Gastroesophageal sphincter (tissue), 3 donors: ENCODE data around the gene SMARCC2.

ENCODE experiments used
- POLR2A ChIP-seq, 2 donors: fragments of 450-650 bp; IDR thresholded peaks; one replicate each; pipeline ENCODE4 v1.6.1; 2017; ENCODE audit warnings: antibody characterized with exemption in 2 of 2, mild to moderate bottlenecking in 2 of 2, moderate library complexity in 1 of 2
- POLR2AphosphoS5 ChIP-seq: sonication (generic); formaldehyde crosslinking; IDR thresholded peaks from one replicate; pipeline ENCODE4 v1.6.1; 2017; ENCODE audit warnings: antibody characterized with exemption
- TF ChIP-seq, protein P1 (sequence below), 4 experiments: fragments of 200-600 bp in 2 of 4; fragments of 450-650 bp in 2 of 4; sonication (generic) in 1 of 4; IDR thresholded peaks; one replicate each; pipeline ENCODE4 v1.5.1; 2017 to 2019; ENCODE audit warnings: antibody characterized with exemption in 4 of 4, mild to moderate bottlenecking in 2 of 4, moderate library complexity in 2 of 4

DNA sequence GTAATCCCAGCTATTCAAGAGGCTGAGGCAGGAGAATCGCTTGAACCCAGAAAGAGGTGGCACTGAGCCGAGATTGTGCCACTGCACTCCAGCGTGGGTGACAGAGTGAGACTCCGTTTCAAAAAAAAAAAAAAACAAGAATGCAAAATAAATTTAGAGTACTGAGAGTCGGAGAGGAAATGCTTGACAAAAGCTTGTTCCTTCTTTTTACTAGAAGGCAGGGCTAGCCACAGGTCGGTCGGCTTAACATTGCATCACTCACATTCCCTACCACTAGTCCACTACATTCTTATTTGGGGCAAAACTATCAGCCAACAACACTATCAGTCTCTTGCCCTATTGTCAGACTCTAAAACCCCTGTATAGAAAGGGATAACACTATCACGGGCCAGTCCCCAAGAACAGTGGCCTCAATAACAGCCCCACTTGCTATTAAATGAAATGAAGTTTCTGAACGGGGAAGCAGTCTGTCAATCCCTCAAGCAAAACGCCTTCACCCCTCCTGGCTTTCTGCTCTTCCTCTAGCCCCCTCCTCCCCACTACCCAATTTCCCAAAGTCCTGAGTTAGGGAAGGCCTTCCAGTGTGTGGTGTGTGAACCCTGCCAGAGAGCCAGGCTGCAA lies 31.4 kb upstream of the SMARCC2 start:
- TF ChIP-seq, protein P1, sequence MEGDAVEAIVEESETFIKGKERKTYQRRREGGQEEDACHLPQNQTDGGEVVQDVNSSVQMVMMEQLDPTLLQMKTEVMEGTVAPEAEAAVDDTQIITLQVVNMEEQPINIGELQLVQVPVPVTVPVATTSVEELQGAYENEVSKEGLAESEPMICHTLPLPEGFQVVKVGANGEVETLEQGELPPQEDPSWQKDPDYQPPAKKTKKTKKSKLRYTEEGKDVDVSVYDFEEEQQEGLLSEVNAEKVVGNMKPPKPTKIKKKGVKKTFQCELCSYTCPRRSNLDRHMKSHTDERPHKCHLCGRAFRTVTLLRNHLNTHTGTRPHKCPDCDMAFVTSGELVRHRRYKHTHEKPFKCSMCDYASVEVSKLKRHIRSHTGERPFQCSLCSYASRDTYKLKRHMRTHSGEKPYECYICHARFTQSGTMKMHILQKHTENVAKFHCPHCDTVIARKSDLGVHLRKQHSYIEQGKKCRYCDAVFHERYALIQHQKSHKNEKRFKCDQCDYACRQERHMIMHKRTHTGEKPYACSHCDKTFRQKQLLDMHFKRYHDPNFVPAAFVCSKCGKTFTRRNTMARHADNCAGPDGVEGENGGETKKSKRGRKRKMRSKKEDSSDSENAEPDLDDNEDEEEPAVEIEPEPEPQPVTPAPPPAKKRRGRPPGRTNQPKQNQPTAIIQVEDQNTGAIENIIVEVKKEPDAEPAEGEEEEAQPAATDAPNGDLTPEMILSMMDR (IDR thresholded peaks at IDR 0.05): no peak
- TF ChIP-seq POLR2AphosphoS5: no peak
- TF ChIP-seq POLR2A (IDR thresholded peaks at IDR 0.05): no peak
